Retinal pigment epithelial cell (primary cell): ENCODE measurements around the gene PMPCA.

Experiments
- DNase-seq: peaks from one replicate; pipeline ENCODE4 v3.0.0-alpha.2; 2010; ENCODE audit warnings: low read depth
- H3K4me3 ChIP-seq: 2 replicates; pipeline ENCODE4 v1.5.1; 2011; ENCODE audit warnings: mild to moderate bottlenecking, low read length, control low read depth, moderate library complexity
- TF ChIP-seq, protein P1 (sequence below): conservative IDR thresholded peaks from 2 replicates; pipeline ENCODE4 v1.5.1; 2011; ENCODE audit warnings: low read depth, low read length, control low read depth, inconsistent platforms

The PMPCA gene

DNA sequence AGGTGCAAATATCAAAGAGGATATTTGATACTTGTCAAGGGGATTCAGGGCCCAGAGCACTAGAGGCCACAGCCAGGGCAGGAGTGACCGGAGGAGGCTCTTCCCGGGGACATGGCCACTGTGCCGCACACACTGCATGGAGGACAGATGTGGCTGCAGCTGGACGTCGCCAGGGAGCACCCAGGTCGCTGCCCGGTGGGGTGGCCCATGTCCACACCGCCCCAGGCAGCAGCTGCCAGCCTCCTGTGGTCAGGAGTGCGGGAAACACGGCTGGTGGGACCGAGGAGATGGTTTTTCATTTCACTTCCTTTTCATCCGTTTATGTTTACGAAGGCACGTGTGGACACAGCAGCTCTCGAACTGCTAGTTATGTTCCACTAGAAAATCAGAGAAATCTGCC lies 57.3 kb downstream of the PMPCA start:
- no peak overlapping the region for H3K4me3 ChIP-seq
- TF ChIP-seq, protein P1, sequence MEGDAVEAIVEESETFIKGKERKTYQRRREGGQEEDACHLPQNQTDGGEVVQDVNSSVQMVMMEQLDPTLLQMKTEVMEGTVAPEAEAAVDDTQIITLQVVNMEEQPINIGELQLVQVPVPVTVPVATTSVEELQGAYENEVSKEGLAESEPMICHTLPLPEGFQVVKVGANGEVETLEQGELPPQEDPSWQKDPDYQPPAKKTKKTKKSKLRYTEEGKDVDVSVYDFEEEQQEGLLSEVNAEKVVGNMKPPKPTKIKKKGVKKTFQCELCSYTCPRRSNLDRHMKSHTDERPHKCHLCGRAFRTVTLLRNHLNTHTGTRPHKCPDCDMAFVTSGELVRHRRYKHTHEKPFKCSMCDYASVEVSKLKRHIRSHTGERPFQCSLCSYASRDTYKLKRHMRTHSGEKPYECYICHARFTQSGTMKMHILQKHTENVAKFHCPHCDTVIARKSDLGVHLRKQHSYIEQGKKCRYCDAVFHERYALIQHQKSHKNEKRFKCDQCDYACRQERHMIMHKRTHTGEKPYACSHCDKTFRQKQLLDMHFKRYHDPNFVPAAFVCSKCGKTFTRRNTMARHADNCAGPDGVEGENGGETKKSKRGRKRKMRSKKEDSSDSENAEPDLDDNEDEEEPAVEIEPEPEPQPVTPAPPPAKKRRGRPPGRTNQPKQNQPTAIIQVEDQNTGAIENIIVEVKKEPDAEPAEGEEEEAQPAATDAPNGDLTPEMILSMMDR: no peak
- DNase-seq: no peak

DNA sequence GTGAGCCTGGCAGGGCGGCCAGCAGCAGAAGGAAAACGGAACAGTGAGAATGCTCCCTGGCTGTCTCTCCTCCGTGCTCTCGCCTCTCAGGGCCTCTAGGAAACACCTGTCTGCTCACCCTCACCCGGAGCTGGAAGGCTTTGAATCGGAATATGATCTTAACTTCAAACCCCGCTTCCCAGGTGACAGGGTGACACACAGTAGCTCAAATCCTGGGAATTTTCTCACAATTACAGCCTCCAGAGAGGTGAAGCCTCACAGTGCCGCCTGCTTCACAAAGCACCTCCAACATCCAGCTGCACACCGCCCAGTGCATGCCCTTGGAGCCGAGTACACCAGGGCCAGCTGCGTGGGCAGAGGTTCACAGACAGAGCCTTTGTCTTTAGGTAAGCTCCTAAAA lies 59.9 kb downstream of the PMPCA start:
- TF ChIP-seq, protein P1: no peak
- no peak overlapping the region for H3K4me3 ChIP-seq
- no peak for DNase-seq

DNA sequence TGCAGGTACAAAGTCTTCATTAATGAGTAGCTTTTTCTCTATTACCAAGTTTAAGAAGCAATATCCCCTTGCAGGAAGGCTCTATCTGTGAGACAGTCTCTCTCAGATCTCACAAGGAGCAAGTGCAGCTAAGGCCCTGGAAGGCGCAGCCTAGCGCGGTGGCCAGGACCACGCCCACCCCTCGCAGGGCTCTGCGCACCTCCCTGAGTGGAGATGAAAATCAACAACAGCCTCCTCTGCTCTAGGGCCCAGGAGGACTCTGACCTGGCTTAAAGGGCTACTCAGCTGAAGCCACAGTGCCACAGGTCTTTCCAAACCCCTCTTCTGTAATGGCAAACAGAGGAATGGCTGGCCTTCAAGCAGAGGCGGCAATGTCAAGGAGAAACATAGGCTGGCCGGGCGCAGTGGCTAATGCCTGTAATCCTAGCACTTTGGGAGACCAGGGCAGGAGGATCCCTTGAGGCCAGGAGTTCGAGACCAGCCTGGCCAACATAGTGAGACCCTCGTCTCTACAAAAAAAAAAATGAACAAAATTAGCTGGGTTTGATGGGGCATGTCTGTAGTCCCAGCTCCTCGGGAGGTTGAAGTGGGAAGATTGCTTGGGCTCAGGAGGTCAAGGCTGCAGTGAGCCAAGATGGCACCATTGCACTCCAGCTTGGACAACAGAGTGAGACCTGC lies 60.5 kb downstream of the PMPCA start:
- TF ChIP-seq, protein P1: no peak
- no peak overlapping the region for H3K4me3 ChIP-seq
- no peak for DNase-seq

DNA sequence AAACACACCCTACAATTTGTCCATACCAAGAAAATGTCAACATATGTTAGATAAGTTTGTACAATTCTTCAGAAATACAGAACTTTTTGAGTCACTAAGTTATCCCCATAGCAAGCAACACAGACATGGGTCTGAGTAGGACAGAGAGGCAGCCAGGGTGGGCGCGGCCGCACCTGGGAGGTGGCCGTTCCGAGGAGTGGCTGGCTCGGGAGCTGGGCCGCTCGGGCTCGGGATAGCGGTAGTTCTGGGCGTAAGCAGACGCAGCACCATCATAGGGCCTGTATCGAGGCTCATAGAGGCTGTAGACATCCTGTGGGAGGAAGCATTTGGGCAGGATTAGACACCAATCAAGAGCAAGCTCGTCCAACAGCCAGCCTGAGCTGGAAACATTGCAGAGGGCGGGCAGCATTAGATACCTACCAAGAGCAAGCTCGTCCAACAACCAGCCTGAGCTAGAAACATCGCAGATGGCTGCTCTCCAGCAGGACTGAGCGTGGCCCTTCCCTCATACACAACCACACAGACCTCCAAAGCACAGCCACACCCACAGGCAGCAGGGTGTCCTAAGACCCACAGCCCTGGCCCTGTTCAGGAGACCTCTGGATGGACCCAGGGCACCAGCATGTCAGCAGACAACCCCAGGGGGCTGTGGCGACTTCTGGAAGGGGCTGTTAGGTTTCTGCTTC lies 61.5 kb downstream of the PMPCA start:
- no peak for DNase-seq
- no peak overlapping the region for H3K4me3 ChIP-seq

DNA sequence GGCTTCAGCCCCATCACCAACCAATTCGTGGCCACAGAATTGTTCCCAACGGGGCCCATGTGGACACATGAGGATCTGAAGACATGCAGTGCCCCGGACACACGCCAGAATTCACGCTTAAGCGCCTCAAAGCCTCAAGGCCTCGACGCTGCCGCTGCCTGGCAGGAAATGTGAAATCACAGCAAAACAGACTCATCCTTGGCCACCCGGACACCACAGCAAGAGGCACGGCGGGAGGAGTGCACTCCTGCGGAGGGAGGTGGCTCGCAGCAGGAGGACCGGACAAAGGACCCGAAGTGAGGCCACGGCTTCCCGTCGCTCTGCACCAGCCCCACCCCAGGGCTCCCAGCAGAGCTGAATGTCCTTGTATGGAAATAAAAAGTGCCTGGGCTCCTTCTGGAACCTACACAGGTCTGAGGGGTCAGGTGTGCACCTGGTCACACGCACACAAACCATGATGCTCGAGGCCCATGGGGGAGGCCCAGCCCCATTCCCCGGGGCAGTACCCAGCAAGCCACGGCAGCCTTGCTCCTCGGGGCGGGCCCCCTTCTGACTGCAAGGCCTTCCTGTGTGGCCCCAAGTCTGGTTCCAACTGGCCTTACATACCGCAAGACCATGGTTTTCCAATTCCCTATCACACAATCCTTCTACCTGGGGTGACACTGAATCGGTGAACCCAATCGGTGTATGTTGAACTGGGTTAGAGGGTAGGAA lies 62.3 kb downstream of the PMPCA start:
- TF ChIP-seq, protein P1: no peak
- no peak overlapping the region for H3K4me3 ChIP-seq

More for the DNA sequence above, 61.5 kb downstream of the PMPCA start:
- TF ChIP-seq, protein P1: no peak

DNA sequence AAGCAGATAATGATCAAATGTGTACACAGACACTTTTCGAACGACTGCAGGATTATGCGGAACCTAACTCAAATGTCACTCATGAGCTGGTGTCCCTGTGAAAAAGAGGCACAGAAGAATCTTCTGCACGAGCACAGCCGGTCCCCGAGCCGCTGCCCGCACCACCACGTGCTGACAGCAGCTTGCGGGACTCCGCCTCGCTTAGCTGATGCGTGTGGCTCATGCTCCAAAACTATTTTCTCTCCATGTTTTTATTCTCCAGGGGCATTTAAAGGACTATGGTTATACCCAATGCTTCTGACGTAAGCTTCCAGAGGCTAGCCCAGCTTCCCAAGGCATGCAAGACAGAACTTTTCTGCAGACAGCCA lies 62.9 kb downstream of the PMPCA start:
- DNase-seq: no peak
- TF ChIP-seq, protein P1: no peak
- H3K4me3 ChIP-seq: no peak overlapping the region

More for the DNA sequence above, 62.3 kb downstream of the PMPCA start:
- DNase-seq: no peak
